Ishikawa (cell line): ENCODE results near the gene COL13A1.

Source experiments
- CEBPB ChIP-seq: IDR thresholded peaks from 2 replicates; pipeline ENCODE4 v1.6.1; 2012
- CREB1 ChIP-seq: IDR thresholded peaks from 2 replicates; pipeline ENCODE4 v1.6.1; 2012; ENCODE audit warnings: low read depth
- RAD21 ChIP-seq: IDR thresholded peaks from 2 replicates; pipeline ENCODE4 v1.6.1; 2012; ENCODE audit warnings: low read depth
- TAF1 ChIP-seq: IDR thresholded peaks from 2 replicates; pipeline ENCODE4 v1.6.1; 2012; ENCODE audit warnings: low read depth, mild to moderate bottlenecking
- YY1 ChIP-seq: IDR thresholded peaks from 2 replicates; pipeline ENCODE4 v1.6.1; 2012; ENCODE audit warnings: low read depth
- TF ChIP-seq, protein P1 (sequence below): IDR thresholded peaks from 2 replicates; pipeline ENCODE4 v1.6.1; 2012; ENCODE audit warnings: low read depth, mild to moderate bottlenecking
- TF ChIP-seq, protein P2 (sequence below): IDR thresholded peaks from 2 replicates; pipeline ENCODE4 v1.6.1; 2012

DNA sequence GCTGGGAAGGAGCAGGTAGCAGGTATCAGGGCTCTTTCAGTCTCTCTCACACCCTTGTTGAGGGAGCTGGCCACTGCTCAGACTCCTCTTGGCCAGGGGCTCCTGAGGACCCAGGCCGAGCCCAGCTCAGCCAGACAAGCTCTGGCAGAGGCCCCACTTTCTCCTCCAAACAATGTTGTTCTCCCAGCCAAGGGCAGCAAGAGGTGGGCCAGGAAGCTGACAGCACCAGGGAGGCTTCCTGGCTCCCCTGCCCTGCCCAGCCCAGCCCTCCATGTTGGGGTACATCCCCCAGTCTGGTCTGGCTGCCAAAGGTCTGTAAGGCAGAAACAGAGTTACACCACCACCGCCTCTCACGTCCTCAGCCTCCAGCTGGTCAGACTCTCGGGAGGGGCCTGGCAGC lies 33.9 kb upstream of the COL13A1 start:
- TF ChIP-seq YY1: no peak
- TF ChIP-seq TAF1: no peak
- TF ChIP-seq, protein P1, sequence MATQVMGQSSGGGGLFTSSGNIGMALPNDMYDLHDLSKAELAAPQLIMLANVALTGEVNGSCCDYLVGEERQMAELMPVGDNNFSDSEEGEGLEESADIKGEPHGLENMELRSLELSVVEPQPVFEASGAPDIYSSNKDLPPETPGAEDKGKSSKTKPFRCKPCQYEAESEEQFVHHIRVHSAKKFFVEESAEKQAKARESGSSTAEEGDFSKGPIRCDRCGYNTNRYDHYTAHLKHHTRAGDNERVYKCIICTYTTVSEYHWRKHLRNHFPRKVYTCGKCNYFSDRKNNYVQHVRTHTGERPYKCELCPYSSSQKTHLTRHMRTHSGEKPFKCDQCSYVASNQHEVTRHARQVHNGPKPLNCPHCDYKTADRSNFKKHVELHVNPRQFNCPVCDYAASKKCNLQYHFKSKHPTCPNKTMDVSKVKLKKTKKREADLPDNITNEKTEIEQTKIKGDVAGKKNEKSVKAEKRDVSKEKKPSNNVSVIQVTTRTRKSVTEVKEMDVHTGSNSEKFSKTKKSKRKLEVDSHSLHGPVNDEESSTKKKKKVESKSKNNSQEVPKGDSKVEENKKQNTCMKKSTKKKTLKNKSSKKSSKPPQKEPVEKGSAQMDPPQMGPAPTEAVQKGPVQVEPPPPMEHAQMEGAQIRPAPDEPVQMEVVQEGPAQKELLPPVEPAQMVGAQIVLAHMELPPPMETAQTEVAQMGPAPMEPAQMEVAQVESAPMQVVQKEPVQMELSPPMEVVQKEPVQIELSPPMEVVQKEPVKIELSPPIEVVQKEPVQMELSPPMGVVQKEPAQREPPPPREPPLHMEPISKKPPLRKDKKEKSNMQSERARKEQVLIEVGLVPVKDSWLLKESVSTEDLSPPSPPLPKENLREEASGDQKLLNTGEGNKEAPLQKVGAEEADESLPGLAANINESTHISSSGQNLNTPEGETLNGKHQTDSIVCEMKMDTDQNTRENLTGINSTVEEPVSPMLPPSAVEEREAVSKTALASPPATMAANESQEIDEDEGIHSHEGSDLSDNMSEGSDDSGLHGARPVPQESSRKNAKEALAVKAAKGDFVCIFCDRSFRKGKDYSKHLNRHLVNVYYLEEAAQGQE: no peak
- TF ChIP-seq RAD21: no peak
- TF ChIP-seq, protein P2, sequence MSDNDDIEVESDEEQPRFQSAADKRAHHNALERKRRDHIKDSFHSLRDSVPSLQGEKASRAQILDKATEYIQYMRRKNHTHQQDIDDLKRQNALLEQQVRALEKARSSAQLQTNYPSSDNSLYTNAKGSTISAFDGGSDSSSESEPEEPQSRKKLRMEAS: no peak
- TF ChIP-seq CEBPB: no peak
- no peak for TF ChIP-seq CREB1
